HG02943 (cell line): ENCODE data around the gene STEAP4.

Source experiments
- ATAC-seq: cut with Tn5 transposase; IDR thresholded peaks from one replicate; pipeline ENCODE4 v1.9.1; 2021; ENCODE audit warnings: mild to moderate bottlenecking, low read depth, moderate library complexity; ENCODE audit not compliant: unreplicated experiment

Gene STEAP4

DNA sequence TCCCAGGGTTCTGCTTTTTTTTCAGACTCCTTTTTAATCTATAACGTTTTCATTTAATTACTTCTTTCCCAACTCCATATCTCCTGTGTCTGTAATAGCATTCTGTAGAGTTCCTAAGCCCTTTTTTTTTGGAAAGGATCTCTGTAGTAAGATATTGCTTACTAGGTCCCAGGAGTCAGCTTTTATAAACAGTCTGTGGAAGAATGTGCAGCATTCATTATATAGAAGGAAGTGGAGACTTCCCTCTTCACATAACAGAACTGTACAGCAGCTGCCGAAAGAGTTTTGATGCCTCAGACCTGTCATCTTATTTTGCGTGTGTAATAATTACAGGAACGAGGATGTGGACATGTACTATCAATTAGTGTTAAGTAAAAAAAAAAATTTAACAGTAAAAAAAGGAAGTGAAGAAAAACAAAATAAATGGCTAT, 7.4 kb upstream of the STEAP4 start:
- peak; percentile 74 for ATAC-seq

DNA sequence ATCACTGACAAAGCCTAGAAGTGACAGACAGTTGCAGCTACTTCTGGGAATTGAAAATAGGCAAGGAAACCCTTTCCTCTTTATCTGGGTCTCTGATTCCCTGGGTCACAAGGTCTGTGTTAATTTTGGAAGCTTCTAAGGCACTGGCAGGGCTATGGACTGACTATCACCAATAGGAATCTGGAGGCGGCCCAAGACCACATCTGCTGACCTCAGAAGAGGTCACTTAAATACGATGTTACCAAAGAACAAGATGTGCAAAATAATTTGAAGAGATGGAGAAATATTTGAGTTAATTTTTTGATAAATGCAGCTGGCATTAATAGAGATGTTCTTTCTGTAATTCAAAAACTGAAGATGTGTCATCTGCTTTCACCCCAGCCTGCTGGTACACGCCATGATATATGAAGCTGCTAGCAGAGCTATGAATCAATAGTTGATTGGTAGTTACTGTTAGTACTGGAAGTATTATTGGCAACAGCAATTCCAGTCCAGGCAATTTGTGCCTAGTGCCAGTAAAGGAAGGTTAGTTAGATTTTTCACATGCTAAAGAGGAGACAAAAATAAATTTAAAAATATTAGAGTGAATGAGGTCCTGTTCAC, 5.5 kb upstream of the STEAP4 start:
- no peak for ATAC-seq

DNA sequence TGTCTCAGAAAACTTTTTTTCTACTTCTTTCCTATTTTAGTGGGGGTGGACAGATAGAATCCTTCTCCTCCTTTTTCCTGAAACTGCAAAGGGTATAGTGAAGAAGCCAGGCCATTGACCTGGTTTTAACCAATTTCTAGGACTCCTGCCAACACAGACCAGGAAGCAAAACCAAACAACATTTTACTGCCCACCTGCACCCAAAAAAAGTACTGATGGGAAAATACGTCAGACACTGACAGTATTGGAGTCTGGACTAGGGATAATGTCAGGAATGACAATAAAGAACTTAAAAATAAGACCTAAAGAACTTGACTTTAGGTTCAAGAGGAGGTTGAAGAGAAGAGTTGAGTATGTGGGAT, 5.0 kb upstream of the STEAP4 start:
- ATAC-seq, result no peak

DNA sequence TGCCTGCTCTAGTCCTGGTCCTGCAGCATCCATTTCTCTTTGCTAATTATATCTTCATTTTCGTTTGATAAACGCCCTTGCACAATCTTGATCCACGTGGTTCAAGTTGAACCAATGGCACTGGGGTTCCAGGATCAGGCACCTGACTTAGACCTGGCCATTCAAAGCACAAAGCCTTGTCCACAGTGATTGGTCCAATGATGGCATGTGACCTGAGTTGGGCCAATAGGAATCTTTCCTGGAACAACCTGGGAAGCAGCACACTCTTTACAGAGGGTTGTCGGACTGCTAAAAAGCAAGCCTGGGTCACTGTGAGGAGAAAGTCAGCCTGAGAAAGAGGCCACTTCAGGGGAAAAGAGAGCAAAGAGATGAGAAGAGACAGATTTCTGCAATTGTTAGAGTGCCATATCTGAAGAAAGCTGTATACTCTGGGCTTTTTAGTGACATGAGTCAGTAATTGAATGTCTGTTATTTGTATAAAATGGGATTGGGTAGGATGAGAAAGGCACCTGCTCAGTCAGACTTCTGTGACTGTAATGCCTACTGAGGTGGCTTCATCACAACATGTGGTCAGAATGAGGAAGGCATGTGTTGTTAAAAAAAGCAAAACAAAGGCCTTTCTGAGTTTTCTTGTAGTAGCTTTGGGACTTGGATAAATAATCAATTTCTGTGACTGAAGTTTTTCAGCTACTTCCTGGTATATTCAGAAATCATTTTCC, 4.4 kb upstream of the STEAP4 start:
- no peak for ATAC-seq

DNA sequence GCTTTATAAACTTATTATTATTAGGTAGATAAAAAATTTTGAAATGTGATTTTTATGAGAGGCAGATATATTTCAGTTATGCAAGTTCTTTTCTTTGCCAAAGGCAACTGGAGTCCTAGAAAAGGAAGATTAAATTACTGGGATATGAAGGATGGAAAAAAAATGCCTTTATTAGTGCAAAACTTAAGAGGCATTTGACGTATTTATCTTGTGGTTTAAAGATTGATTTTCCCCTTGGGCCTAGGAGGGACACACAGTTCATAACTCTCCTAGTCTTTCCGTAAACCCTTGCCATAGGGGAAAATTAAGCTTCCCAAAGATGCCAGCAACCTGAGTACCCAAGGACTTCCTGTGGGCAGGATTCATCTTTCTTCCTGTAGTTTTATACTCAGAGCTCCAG, 3.1 kb upstream of the STEAP4 start:
- no peak for ATAC-seq

DNA sequence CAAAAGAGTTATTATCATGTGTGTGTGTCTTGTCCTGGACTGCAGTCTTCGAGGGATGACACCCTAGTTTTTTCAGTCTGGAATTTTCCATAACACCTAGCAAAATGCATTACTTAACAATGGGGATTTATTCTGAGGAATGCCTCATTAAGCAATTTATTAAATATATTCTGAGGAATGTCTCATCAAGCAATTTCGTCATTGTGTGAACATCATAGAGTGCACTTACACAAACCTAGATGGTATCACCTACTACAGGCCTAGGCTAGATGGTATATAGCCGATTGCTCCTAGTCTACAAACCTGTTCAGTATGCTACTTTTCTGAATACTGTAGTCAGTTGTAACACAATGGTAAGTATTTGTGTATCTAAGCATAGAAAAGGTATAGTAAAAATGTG, 1.1 kb upstream of the STEAP4 start:
- ATAC-seq, result no peak

DNA sequence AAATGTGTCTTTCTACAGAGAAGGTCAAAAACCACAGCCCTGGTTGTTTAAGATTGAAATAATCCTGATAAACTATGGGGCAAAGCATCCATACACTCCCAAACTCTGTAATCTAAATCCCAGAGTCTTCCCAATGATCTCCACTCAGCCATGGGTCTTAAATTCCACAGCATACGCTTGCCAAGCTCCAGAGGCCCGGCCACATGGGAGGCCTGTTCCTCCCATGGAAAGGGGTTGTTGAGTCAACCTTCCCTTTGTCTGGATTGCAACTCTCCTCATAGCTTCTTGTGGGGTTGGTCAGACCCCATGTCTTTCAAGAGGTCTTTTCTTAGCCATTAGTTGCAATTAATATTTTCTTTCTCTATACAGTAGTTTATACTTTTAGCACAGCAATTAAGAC, 718 bp upstream of the STEAP4 start:
- ATAC-seq, result no peak

DNA sequence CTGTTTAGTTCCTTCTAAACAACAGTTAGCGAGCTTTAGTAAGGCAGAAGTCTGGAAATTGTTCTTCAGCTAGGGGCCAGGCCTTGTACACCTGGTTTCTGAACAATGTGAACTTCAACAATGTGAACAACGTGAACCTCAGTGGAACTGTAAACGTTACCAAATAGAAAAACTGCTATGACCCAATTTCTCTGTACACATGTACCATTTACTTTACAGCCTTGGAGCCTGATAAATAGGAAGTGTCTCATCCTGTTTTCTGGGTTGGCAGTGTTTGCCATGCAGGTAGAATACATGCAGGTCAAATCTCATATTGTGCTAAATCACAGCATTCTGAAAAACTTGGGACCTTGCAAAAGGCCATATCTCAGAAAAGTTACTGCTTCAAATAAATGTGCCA, 1.6 kb downstream of the STEAP4 start:
- ATAC-seq, result no peak

DNA sequence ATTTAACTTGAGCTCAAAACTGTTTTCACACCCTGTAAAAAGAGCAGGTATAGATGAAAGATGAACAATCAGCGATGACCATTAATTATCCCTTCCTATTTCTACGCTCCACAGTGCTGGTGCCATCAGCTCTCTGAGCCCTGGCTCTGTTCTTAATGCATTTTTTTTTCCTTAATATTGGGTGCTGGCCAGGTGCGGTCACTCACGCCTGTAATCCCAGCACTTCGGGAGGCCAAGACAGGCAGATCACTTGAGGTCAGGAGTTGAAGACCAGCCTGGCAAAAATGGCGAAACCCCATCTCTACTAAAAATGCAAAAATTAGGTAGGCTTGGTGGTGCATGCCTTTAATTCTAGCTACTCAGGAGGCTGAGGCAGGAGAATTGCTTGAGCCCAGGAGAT, 4.2 kb downstream of the STEAP4 start:
- no peak for ATAC-seq

DNA sequence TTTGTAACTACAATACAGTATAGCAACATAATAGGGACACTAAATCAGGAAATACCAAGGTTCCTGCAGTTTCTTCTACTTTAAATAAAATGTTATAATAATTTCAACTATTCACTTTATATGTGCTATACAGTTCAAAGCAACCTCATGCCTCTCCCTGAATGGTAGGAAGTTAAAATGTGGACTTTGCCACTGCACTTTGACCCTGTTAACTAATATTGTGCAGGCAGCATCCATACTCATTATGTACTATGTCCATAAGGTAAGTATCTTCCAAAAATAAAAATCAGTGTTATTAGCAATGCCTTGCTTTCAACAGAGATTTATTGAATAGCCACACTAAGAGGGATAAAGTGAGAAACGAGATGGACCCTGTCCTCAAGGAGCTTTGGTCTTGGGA, 4.8 kb downstream of the STEAP4 start:
- no peak for ATAC-seq

DNA sequence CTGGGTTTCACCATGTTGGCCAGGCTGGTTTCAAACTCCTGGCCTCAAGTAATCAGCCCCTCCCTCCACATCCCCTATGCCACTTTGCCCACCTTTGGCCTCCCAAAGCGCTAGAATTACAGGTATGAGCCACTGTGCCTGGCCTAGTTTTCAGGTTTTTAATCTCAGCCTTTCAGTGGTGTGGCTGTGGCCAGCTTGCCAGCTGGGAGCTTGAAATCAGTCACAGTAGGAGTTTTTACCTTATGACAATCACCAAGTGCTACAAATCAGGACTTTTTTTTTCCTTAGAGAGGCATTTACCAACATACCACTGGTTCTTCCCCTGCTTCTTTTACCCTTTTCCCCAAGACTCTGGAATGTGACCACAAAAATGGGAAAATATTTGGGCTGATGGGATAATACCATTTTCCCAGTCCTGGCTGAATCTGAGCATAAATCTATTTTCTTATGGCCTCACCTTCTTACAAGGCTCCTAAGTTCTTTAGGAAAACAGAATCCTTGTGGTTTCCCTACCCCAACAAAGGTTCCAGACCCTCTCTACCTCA, 6.2 kb downstream of the STEAP4 start:
- no peak for ATAC-seq

DNA sequence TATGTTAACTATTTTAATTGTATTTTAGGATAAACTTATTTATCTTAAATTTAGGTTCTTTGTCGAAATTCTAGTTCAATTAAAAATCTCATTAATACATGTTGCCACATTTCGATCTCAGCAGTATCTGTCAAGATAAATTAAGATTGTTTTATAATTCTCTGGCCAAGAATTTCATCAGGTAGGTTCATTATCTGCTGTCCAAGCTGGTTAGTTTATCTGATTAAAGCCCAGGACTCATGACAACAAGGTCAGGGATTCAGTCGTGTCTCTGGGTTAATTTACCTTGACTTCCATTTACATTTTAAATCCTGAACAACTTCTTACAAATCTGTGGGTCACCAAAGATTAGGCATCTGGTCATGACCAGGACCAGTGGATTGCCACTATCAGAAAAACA, 7.6 kb downstream of the STEAP4 start:
- no peak for ATAC-seq

DNA sequence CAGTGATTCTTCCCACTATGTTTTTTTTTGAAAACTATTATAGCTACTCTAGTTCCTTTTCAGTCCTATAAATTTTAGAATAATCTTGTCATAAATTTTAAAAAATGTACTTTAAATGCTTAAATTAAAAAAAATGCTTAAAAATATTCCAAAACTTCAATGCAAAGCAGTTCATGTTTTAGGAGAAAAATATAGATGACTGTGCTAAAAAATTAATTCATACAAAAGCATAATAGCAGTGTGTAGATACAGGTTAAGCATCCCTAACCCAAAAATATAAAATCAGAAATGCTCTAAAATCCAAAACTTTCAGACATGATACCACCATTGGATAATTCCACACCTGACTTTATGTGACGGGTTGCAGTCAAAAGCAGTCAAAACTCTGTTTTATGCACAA, 12.8 kb downstream of the STEAP4 start:
- ATAC-seq, result no peak

DNA sequence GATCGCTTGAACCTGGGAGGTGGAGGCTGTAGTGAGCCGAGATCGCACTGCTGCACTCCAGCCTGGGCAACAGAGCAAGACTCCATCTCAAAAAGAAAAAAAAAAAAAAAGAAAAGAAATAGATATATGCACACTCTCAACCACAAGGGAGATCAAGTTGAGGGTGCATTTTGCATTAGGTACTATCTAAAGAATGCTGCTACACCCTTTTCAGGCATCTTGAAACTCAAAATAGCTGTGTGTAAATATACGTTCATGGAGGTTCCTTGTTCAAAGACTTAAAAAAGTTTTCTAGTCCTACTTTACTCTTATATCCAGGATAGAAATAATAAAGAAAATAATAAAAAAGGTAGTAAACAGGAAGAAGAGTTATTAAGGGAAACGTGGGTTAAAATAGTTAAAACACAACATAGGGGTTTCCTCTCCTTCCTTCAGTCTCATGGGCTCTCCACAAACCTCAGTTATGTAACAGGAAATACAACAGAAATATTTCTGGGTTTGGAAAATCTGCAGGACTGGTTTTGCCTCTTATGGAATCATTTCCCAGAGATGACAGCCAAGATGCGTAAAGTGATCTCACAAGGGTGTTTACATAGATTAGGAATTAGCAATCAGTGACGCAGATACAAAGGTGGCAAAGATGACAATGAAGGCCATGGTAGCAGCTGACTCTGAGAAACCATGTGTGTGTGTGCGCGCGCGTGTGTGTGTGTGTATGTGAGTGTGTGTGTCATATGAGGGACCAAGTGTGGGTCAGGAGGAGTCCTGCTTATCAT, 15.1 kb downstream of the STEAP4 start:
- no peak for ATAC-seq

DNA sequence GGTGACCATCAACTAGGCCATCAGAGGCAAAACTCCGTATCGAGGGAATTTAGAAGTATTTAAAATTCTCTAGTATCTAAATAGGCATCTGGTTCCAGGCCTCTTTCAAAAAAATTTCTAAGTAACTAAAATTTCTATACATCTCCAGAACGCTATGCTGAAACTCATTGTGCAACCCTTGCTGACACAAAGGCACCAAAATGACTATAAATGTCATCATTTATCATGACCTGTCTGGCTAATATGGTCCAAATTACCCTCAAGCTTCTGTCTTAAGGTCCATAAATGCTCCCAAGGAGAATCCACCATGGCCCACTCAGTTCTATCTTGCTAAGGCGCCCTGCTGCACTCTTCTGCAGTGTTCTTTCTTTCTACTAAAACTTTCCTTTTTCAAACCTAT, 16.2 kb downstream of the STEAP4 start:
- ATAC-seq, result no peak

DNA sequence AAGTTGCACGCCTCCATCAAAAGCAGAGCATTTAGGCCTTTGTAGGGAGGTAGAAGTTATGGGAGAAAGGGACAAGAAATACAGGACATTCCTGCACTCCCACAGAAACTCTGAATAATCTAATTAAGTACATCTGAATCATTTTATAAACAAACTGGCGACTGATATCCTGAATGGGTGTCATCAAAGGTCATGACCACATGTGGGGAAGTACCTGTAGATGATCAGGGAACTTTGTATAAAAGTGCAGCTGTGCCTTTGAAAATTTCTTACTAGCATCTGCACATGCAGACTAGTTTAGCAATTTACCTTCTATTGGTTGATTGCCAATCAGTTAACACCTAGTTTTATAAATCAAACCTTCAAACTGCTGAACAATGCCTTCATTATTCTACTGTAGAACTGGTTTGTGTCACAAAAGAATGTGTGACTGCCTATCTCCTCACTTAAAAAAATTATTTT, 17.1 kb downstream of the STEAP4 start:
- ATAC-seq, result no peak

DNA sequence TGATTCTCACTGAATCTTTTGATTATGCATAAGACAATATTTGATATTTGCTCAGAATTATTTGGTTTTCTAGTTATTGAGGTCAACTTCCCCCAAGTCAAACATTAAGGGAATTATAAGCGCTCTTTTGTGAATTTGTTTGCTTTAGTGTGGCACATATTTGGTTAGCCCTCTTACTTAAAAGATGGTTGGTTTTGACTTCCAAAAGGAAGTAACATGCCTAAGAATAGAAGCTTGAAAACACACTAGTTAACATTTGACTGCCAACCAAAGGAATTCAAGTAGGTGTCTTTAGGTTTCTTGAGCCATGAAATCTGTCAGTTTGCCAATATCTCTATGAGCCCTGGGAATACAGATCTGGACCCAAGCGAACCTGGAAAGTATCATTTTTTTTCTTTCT, 24.9 kb downstream of the STEAP4 start:
- no peak for ATAC-seq

DNA sequence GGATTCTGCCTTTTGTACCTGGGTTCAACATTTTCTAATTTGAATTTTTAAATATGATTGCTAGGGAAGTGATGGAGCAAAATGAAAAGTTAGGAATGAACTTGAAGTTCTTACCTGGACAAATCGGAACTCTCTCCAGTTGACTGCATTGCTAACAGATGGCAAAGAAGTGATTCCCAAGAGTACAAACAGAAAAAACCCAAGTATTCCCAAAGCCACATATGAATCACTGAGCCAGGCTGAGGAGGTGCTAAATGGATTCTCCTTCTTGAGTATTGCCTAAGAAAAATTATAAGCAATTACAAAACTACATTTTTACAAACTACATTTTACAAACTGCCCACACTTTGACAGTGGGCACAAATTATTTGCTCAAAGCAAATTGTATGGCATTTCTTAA, 25.9 kb downstream of the STEAP4 start:
- ATAC-seq, result no peak

DNA sequence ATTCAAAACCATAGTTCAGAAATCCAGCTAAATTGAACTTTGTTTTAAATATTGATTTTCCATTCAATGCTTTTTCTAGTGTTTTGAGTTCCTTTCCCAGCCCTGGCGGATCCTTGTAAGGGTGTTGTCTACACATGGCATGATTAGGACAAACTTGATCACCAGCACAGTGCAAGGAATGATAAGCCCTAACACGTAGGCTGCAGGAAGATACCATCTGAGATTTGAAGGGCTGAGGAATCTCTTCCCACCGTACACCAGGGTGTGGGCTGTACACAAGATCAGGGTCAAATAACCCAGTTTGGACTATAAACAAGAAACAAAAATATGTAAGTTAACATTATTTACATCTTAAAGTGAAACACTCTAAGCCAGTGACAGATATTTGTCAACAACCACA, 27.4 kb downstream of the STEAP4 start:
- no peak for ATAC-seq

DNA sequence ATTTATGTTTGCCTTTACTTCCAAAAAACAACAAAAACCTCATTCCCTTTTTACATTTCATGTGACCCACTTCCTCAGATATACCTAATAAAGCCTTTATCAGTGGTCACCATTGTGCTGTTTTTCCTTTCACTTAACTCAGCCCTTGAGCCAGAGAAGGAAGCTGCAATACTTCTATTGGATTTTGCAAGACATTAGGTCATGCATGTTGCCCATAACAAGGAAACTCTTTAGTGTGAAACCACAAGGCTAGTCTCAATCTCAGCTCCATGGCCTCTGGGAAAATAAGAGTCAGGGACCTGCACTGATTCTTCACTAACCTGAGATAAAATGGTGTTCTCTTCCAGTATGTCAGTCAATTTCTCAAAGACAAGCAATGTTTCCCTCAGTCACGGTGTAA, 27.8 kb downstream of the STEAP4 start:
- ATAC-seq, result no peak

DNA sequence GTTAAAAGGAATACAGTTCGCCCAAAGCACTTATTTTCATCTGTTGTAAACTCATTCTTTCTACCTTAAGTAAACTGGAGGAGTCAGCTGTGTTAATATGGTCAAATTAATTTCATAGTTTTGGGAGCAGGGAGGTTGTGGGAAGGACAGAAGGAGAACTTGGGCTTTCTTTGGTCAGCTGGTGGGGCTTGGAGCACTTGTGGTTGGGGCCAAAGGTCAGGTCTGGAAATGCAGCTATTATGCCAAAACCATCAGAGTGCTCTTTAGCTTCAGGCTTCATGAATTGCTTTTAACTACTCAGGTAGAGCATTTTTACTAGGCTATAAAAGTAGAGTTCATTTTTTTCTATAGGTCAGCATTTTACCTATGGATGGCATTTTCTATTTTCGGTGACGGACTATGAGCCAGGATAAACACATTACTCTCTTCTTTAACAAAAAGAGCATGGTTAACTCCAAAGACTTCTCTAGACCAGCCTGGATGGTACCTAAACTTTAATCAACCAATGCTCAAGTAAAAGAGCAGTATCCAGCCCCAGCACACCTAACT, 30.0 kb downstream of the STEAP4 start:
- ATAC-seq, result no peak
